ENCODE results near the gene ALPL. TPM values are rescaled to one million over a fixed set of nuclear protein-coding genes. Genes with fewer than 3 reads are reported as not detected.
A peak's percentile ranks its signal among the peaks of the same experiment; 100 is the strongest.

ALPL gene
- total and polyA plus RNA-seq, 10 donors, result 19.5 to 222 (median 58.1) TPM

DNA sequence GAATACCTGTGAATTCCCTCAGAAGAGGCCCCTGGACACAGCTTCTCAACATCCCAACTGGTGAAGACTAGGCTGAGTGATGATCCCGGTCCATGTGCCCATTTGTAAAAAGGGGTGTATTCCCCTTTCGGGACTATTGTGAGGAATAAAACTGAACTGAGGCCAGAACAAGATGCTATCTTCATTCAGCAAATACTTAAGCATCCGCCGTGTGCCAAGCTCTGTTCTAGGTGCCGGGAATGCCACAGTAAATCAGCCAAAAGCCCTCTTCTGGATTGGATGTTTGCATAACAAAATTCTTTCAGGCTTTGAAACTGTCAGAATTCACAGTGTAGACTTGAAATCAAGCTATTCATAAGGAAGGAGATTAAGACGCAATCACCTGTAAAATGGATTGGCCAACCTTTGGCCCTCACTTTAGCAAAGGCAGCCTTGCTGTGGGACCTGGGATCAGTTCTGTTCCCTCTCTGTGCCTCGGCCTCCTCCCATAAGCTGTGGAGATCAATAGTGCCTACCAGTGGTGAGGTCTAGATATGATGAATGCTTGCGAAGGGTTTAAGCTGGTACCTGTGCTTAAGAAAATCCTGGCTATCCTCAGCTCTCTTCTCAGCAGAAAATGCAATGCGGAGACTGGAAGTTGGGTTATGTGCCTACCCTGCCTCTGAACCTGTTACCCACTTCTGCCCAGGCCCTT, 1.8 kb downstream of the ALPL start:
- H3K4me3 ChIP-seq, result peak overlapping the region in 5 of 8 donors; percentile 46 to 67 (median 49)
- 86 to 92% (median 91%) methylated on average over 9 of the region's 9 CpGs for WGBS, 5 donors
- no peaks in the 10 kb centered on the region for H3K9me3 ChIP-seq
- no peaks in the 10 kb centered on the region for H3K36me3 ChIP-seq
- peaks cover 8 to 66% (median 32%) of the 10 kb centered on the region in 6 donors for H3K4me1 ChIP-seq
- H3K27me3 ChIP-seq (replicated peaks in 1 of 7), result peaks cover 0 to 53% (median 22%) of the 10 kb centered on the region in 7 donors
- intact Hi-C loops (cut with DNase I; ENCODE audit: low total_unique reads), result loop anchor here (10.0 kb wide), 2 partner anchors 64 to 154 kb away; partner anchors contain the start of gene RAP1GAP
- DNase-seq, result no peak
- peak overlapping the region in 3 of 8 donors; percentile 1 to 30 (median 15) for H3K27ac ChIP-seq
- TF ChIP-seq POLR2A (IDR thresholded peaks at IDR 0.05) (no peak), POLR2AphosphoS5 (IDR thresholded peaks at IDR 0.05) (no peak)
- TF ChIP-seq, protein P1, sequence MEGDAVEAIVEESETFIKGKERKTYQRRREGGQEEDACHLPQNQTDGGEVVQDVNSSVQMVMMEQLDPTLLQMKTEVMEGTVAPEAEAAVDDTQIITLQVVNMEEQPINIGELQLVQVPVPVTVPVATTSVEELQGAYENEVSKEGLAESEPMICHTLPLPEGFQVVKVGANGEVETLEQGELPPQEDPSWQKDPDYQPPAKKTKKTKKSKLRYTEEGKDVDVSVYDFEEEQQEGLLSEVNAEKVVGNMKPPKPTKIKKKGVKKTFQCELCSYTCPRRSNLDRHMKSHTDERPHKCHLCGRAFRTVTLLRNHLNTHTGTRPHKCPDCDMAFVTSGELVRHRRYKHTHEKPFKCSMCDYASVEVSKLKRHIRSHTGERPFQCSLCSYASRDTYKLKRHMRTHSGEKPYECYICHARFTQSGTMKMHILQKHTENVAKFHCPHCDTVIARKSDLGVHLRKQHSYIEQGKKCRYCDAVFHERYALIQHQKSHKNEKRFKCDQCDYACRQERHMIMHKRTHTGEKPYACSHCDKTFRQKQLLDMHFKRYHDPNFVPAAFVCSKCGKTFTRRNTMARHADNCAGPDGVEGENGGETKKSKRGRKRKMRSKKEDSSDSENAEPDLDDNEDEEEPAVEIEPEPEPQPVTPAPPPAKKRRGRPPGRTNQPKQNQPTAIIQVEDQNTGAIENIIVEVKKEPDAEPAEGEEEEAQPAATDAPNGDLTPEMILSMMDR (IDR thresholded peaks at IDR 0.05 in 8 of 11, conservative IDR thresholded peaks at IDR 0.05 in 3 of 11), result no peak

DNA sequence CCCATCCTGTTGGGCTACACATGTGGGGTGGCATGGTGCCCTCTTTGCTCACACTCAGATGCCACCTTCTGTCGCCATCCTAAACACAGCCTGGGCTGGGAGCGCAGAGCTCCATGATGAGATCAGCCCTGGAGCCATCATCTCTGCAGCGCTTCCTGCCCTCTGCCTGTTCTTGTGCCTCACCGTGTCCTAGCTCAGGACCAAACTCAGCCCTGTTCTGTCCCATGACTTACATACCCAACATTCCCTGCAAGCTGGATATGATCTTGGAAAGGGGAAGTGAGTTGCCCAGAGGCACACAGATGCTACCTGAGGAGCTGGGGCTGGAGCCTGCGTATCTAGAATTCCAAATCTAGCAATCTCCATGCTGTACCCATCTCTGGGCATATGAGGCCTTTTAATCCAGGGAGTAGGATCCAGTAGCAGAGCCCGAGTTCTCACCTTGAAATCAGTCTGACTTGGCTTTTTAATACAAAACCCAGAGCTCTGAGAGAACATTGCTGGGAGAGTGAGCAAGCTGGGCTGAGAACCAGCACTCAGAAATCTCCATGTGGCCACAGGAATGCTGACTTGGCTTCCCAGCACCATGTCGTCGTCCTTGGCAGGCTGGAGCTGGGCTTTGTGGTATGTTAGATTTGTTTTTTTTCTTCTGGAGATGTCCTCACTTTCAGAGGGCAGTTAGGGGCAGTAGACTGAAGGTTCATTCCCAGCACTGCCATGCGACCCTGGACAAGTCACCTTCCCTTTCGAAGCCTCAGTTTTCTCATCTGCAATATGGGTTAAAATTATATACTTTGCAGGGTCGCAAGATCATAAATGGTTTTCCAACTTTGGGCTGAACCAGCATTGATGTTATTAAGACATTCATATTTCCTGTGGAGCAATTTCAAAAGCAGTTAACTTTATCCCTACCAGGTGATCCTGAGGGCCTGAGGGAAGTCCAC, 2.6 kb downstream of the ALPL start:
- WGBS, 5 donors, result 76 to 82% (median 78%) methylated on average over 10 to 11 of the region's 11 CpGs
- intact Hi-C loops (cut with DNase I; ENCODE audit: low total_unique reads), result loop anchor here (10.0 kb wide), 2 partner anchors 63 to 153 kb away; partner anchors contain the start of gene RAP1GAP
- Histone ChIP-seq H3K27me3 (replicated peaks in 1 of 7) (peaks cover 0 to 45% (median 22%) of the 10 kb centered on the region in 7 donors), H3K36me3 (no peaks in the 10 kb centered on the region), H3K9me3 (no peaks in the 10 kb centered on the region), H3K4me1 (peaks cover 8 to 74% (median 34%) of the 10 kb centered on the region in 6 donors), H3K27ac (peak overlapping the region in 3 of 8 donors; percentile 1 to 30 (median 15)), H3K4me3 (peak overlapping the region in 5 of 8 donors; percentile 46 to 67 (median 49))
- no peak for DNase-seq
- TF ChIP-seq POLR2AphosphoS5 (IDR thresholded peaks at IDR 0.05), result no peak

DNA sequence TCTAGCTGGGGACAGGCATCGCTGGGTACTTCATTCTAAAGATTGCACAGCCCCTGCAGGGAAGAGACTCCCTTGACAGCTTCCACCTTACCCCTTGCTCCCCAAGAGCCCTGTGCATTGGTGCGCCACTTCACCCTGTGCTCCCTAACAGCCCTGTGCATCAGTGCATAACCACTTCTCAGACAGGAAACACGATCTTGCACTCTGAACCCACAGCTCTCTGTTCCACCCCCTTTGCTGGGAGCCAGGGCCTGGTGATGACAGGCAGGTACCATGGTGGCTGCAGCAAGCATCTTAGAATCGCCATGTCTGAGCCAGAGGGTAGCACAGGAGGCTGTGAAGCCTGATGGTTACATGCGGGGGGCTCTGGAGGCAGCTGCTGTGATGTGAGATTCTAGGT, 5.0 kb downstream of the ALPL start:
- H3K27me3 ChIP-seq (replicated peaks in 1 of 7), result peaks cover 0 to 21% (median 7%) of the 10 kb centered on the region in 7 donors
- no peaks in the 10 kb centered on the region for H3K36me3 ChIP-seq
- DNase-seq, result peak; percentile 76
- H3K27ac ChIP-seq, result no peak overlapping the region
- peaks cover 4 to 89% (median 36%) of the 10 kb centered on the region in 6 donors for H3K4me1 ChIP-seq
- 49 to 80% (median 70%) methylated on average over 3 to 5 of the region's 5 CpGs for WGBS, 5 donors
- H3K4me3 ChIP-seq, result no peak overlapping the region
- intact Hi-C loops (cut with DNase I; ENCODE audit: low total_unique reads), result loop anchor here (10.0 kb wide), 2 partner anchors 61 to 151 kb away; partner anchors contain the start of gene RAP1GAP
- TF ChIP-seq POLR2AphosphoS5 (IDR thresholded peaks at IDR 0.05) (peak in 1 of 3 donors; percentile 42), POLR2A (IDR thresholded peaks at IDR 0.05) (no peak)
- H3K9me3 ChIP-seq, result no peaks in the 10 kb centered on the region

DNA sequence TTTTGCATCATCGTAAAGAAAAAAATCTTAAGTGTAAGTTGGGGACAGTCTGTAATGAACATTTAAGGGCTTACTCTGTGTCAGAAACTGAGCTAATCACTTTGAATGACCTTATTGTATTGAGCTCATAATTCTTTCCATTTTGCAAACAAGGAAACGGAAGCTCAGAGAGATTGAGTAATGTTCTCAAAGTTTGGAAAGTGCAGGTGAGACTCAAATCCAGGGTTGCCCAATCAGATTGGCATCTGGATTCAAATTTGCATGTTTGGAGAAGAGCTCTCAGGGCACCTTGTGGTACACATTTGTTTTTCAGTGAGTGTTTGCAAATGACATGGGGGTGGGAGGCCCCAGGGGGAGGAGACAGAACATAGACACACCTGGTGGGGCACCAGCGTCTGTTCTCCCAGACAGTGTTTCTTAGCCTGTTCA, 8.0 kb downstream of the ALPL start:
- no peak for DNase-seq
- intact Hi-C loops (cut with DNase I; ENCODE audit: low total_unique reads), result loop anchor here (10.0 kb wide), 2 partner anchors 58 to 148 kb away; partner anchors contain the start of gene RAP1GAP
- TF ChIP-seq, protein P1 (IDR thresholded peaks at IDR 0.05 in 8 of 11, conservative IDR thresholded peaks at IDR 0.05 in 3 of 11), result no peak
- TF ChIP-seq POLR2A (IDR thresholded peaks at IDR 0.05) (no peak), POLR2AphosphoS5 (IDR thresholded peaks at IDR 0.05) (no peak)
- H3K9me3 ChIP-seq, result no peaks in the 10 kb centered on the region
- peaks cover 0 to 89% (median 29%) of the 10 kb centered on the region in 6 donors for H3K4me1 ChIP-seq
- H3K4me3 ChIP-seq, result no peak overlapping the region
- peaks cover 0 to 5% (median 0%) of the 10 kb centered on the region in 7 donors for H3K27me3 ChIP-seq (replicated peaks in 1 of 7)
- WGBS, 5 donors, result 64 to 75% (median 69%) methylated on average over 3 of the region's 3 CpGs
- peak overlapping the region in 5 of 8 donors; percentile 18 to 81 (median 70) for H3K27ac ChIP-seq
- H3K36me3 ChIP-seq, result no peaks in the 10 kb centered on the region
